Trophoblast cell (in vitro differentiated cells and primary cell): ENCODE data around the gene GRID1.

Experiments
- DNase-seq, 2 donors: peaks; one replicate each; pipeline ENCODE4 v3.0.0-alpha.2; 2016
- H2AFZ ChIP-seq: 2 replicates; pipeline ENCODE4 v1.6.1; 2013; ENCODE audit warnings: low read length, moderate library complexity, mild to moderate bottlenecking; ENCODE audit not compliant: insufficient read depth, poor library complexity
- H2AK5ac ChIP-seq: 2 replicates; pipeline ENCODE4 v1.6.1; 2013; ENCODE audit warnings: mild to moderate bottlenecking, low read length
- H2BK120ac ChIP-seq: 2 replicates; pipeline ENCODE4 v1.6.1; 2013; ENCODE audit warnings: low read length, mild to moderate bottlenecking, moderate library complexity; ENCODE audit not compliant: insufficient read depth, poor library complexity
- H2BK12ac ChIP-seq: 2 replicates; pipeline ENCODE4 v1.6.1; 2013; ENCODE audit warnings: mild to moderate bottlenecking, low read length, moderate library complexity
- H2BK5ac ChIP-seq: 2 replicates; pipeline ENCODE4 v1.6.1; 2013; ENCODE audit warnings: low read length, low read depth, moderate library complexity, mild to moderate bottlenecking; ENCODE audit not compliant: poor library complexity
- H3K14ac ChIP-seq: 2 replicates; pipeline ENCODE4 v1.6.1; 2013; ENCODE audit warnings: mild to moderate bottlenecking, low read length
- H3K18ac ChIP-seq: 2 replicates; pipeline ENCODE4 v1.6.1; 2013; ENCODE audit warnings: mild to moderate bottlenecking, low read length
- H3K23ac ChIP-seq: 2 replicates; pipeline ENCODE4 v1.6.1; 2013; ENCODE audit warnings: low read length
- H3K27ac ChIP-seq: 2 replicates; pipeline ENCODE4 v1.5.1; 2013; ENCODE audit warnings: low read depth, mild to moderate bottlenecking, inconsistent platforms, low read length, moderate library complexity
- H3K27me3 ChIP-seq: 2 replicates; pipeline ENCODE4 v1.6.1; 2013; ENCODE audit warnings: inconsistent platforms, mild to moderate bottlenecking, low read length, moderate library complexity; ENCODE audit not compliant: insufficient read depth
- H3K36me3 ChIP-seq, 2 experiments: 1 replicate in 1 of 2; 2 replicates in 1 of 2; pipeline ENCODE4 v1.6.1; 2013; ENCODE audit warnings: low read length in 2 of 2, mild to moderate bottlenecking in 2 of 2, moderate library complexity in 1 of 2; ENCODE audit not compliant: insufficient read depth in 2 of 2, control insufficient read depth in 1 of 2
- H3K4ac ChIP-seq: 2 replicates; pipeline ENCODE4 v1.6.1; 2013; ENCODE audit warnings: low read depth, mild to moderate bottlenecking, low read length, moderate library complexity
- H3K4me1 ChIP-seq, 2 experiments: 1 replicate in 1 of 2; 2 replicates in 1 of 2; pipeline ENCODE4 v1.6.1; 2013; ENCODE audit warnings: low read length in 2 of 2, mild to moderate bottlenecking in 2 of 2, moderate library complexity in 1 of 2; ENCODE audit not compliant: insufficient read depth in 2 of 2, control insufficient read depth in 1 of 2
- H3K4me2 ChIP-seq: 2 replicates; pipeline ENCODE4 v1.6.1; 2013; ENCODE audit warnings: inconsistent platforms, mild to moderate bottlenecking, low read length, moderate library complexity
- H3K4me3 ChIP-seq: 2 replicates; pipeline ENCODE4 v1.5.1; 2013; ENCODE audit warnings: mild to moderate bottlenecking, low read depth, low read length, inconsistent platforms
- H3K79me1 ChIP-seq: one replicate; pipeline ENCODE4 v1.6.1; 2013; ENCODE audit warnings: low read length
- H3K79me2 ChIP-seq: 2 replicates; pipeline ENCODE4 v1.6.1; 2013; ENCODE audit warnings: low read length, mild to moderate bottlenecking; ENCODE audit not compliant: control insufficient read depth, insufficient read depth, poor library complexity
- H3K9ac ChIP-seq: 2 replicates; pipeline ENCODE4 v1.6.1; 2013; ENCODE audit warnings: mild to moderate bottlenecking, low read length
- H3K9me3 ChIP-seq: 2 replicates; pipeline ENCODE4 v1.6.1; 2013; ENCODE audit warnings: low read depth, mild to moderate bottlenecking, control low read depth, inconsistent platforms, low read length; ENCODE audit not compliant: insufficient read depth
- H4K12ac ChIP-seq: 2 replicates; pipeline ENCODE4 v1.6.1; 2013; ENCODE audit warnings: low read depth, mild to moderate bottlenecking, low read length, moderate library complexity
- H4K8ac ChIP-seq: 2 replicates; pipeline ENCODE4 v1.6.1; 2013; ENCODE audit warnings: low read depth, mild to moderate bottlenecking, low read length, moderate library complexity
- H4K91ac ChIP-seq: one replicate; pipeline ENCODE4 v1.6.1; 2013; ENCODE audit warnings: low read depth, mild to moderate bottlenecking, low read length, moderate library complexity
- WGBS: extraction: QIAGEN DNeasy Blood & Tissue Kit; methylation state at CpG from one replicate; pipeline ENCODE4 v1.1.7; 2013; ENCODE audit warnings: missing lambda C conversion rate; ENCODE audit not compliant: insufficient read length, insufficient coverage; ENCODE audit errors: extremely low coverage; 5-methylcytosine and 5-hydroxymethylcytosine counted together

Gene GRID1

DNA sequence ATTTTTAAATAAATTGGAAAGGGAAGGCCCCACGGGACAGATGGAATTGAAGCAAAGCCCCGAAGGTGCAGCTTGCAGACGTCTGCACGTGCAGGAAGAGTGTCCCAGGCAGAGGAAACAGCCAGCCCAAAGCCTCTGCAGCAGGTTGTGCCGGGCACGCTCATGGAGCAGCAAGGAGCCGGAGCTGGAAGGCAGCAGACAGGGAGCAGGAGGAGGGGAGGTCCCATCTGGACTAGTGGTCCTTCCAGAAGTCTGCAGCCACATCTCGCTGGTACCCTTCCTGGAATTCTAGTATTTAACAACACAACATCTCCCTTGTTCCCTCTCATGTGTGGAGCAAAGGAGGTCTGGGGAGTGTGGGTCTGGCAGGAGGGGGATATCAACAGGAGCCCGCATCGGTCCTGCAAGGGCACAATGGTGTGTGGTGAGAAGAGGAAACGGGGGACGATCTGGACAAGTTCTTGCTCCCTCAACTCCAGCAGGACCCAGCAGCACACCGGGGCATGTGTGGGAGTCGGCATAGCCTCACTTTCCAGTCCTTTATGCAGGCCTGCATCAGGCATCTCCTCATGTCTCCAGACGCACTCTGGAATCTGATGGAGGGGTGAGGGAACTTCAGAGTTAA is 169.3 kb downstream of the GRID1 start:
- Histone ChIP-seq H2AFZ (no peak overlapping the region), H3K23ac (no peak overlapping the region), H3K4ac (no peak overlapping the region), H2AK5ac (no peak overlapping the region), H3K4me2 (no peak overlapping the region), H3K79me2 (no peaks in the 10 kb centered on the region), H4K12ac (no peak overlapping the region), H3K14ac (no peak overlapping the region), H3K27me3 (no peaks in the 10 kb centered on the region), H3K18ac (no peak overlapping the region), H3K4me1 (no peaks in the 10 kb centered on the region), H2BK5ac (no peak overlapping the region), H2BK120ac (no peak overlapping the region), H4K8ac (no peak overlapping the region), H3K79me1 (no peaks in the 10 kb centered on the region), H2BK12ac (no peak overlapping the region), H3K9ac (no peak overlapping the region), H4K91ac (no peak overlapping the region), H3K36me3 (no peaks in the 10 kb centered on the region), H3K9me3 (peaks cover 4% of the 10 kb centered on the region), H3K4me3 (no peak overlapping the region), H3K27ac (no peak overlapping the region)
- no peak for DNase-seq
- no CpG with 5 or more reads among the region's 15 CpGs for WGBS

DNA sequence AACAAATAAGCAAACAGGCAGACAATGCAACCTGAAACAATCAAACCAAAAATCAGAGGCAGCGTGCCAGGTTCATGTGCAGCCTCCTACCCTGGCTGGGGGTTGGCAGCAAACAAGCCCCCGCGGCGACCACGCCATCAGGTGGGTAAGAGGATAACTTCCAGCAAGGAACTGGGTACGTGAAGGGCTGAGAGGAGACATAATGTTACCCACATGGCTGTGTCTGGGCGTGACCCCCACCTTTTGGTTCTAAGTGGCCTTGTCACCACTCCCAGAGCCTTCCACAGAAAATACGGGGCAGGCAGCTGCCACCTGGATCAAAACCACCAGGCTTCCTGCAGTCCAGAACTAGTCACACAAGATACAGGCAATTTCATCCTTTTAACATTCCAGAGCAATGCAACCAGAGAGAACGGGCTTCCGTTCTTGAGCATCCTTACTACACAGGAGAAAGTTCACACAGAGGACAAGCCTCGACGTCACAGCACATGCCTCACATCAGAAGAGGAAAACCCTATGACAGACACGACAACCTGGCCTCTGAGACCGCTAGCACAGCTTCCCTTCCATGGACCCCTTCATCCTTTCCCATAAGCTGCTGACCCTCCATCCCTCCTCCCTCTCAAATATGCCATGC is 171.0 kb downstream of the GRID1 start:
- Histone ChIP-seq H2AK5ac (no peak overlapping the region), H3K27ac (no peak overlapping the region), H4K91ac (no peak overlapping the region), H3K4me1 (no peaks in the 10 kb centered on the region), H2AFZ (no peak overlapping the region), H3K4me2 (no peak overlapping the region), H3K79me1 (no peaks in the 10 kb centered on the region), H3K14ac (no peak overlapping the region), H3K27me3 (no peaks in the 10 kb centered on the region), H3K23ac (no peak overlapping the region), H3K9me3 (peaks cover 5% of the 10 kb centered on the region), H3K4ac (no peak overlapping the region), H3K4me3 (no peak overlapping the region), H2BK120ac (no peak overlapping the region), H2BK12ac (no peak overlapping the region), H3K79me2 (no peaks in the 10 kb centered on the region), H3K9ac (no peak overlapping the region), H3K36me3 (no peaks in the 10 kb centered on the region), H4K12ac (no peak overlapping the region), H4K8ac (no peak overlapping the region), H2BK5ac (no peak overlapping the region), H3K18ac (no peak overlapping the region)
- no peak for DNase-seq
- no CpG with 5 or more reads among the region's 14 CpGs for WGBS

DNA sequence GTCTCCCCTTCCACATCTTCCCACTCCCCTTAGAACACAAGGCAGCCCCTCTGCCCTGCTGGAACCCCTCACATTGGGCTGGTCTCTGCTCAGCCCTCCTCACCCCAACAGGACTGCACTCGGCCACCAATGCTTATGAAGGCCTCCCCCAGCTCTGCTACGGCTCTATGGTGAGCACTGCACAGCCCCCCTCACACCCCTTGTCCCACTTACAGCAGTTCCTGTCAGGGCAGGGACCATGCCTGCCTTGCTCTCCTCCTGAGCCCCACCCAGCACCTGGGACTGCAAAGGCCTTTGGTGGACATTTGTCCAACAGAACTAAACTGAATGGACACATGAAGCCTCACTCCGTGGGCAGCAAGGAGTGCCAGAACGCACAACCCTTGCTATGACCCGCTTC is 171.9 kb downstream of the GRID1 start:
- no peak overlapping the region for H3K23ac ChIP-seq
- no peaks in the 10 kb centered on the region for H3K4me1 ChIP-seq
- no peak overlapping the region for H4K12ac ChIP-seq
- H2AK5ac ChIP-seq: no peak overlapping the region
- H4K91ac ChIP-seq: no peak overlapping the region
- DNase-seq: no peak
- no peak overlapping the region for H3K9ac ChIP-seq
- no peaks in the 10 kb centered on the region for H3K36me3 ChIP-seq
- H2BK120ac ChIP-seq: no peak overlapping the region
- WGBS: no CpG with 5 or more reads among the region's 5 CpGs
- H3K14ac ChIP-seq: no peak overlapping the region
- H3K4ac ChIP-seq: no peak overlapping the region
- no peak overlapping the region for H3K27ac ChIP-seq
- H4K8ac ChIP-seq: no peak overlapping the region
- H2BK12ac ChIP-seq: no peak overlapping the region
- H3K27me3 ChIP-seq: no peaks in the 10 kb centered on the region
- H3K4me3 ChIP-seq: no peak overlapping the region
- H3K79me1 ChIP-seq: no peaks in the 10 kb centered on the region
- H3K9me3 ChIP-seq: peaks cover 6% of the 10 kb centered on the region
- no peak overlapping the region for H2BK5ac ChIP-seq
- H2AFZ ChIP-seq: no peak overlapping the region
- no peaks in the 10 kb centered on the region for H3K79me2 ChIP-seq
- H3K4me2 ChIP-seq: no peak overlapping the region
- no peak overlapping the region for H3K18ac ChIP-seq

DNA sequence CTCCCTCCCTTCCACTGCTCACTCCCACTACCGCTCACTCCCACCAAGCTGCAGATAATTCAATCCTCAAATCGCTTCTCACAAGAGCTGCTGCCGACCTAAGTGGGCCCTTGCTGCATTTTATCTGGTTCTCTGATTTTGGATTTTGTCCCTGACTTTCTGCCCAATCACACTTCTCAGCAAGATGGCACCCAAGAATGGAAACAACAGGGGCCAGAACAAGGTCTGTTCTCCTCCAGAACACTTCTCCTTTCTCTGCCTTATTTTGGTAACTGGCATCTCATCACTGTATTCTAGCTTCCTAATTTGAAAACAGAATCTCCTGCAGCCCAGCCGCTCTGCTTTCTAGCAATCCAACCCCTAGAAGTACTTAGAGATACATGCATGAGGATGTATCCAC is 172.8 kb downstream of the GRID1 start:
- Histone ChIP-seq H2BK12ac (no peak overlapping the region), H4K12ac (no peak overlapping the region), H3K4me3 (no peak overlapping the region), H3K4ac (no peak overlapping the region), H3K18ac (no peak overlapping the region), H2BK5ac (no peak overlapping the region), H3K23ac (no peak overlapping the region), H3K79me2 (no peaks in the 10 kb centered on the region), H3K79me1 (no peaks in the 10 kb centered on the region), H2AFZ (no peak overlapping the region), H3K9me3 (peaks cover 6% of the 10 kb centered on the region), H3K27ac (no peak overlapping the region), H4K91ac (no peak overlapping the region), H2AK5ac (no peak overlapping the region), H3K4me1 (no peaks in the 10 kb centered on the region), H3K9ac (no peak overlapping the region), H3K36me3 (no peaks in the 10 kb centered on the region), H2BK120ac (no peak overlapping the region), H3K14ac (no peak overlapping the region), H4K8ac (no peak overlapping the region), H3K27me3 (no peaks in the 10 kb centered on the region), H3K4me2 (no peak overlapping the region)
- WGBS: no CpG with 5 or more reads among the region's 4 CpGs
- no peak for DNase-seq
